Suprapubic skin (tissue), 4 donors: ENCODE results near the gene ARHGEF28.

ENCODE experiments used
- CTCF ChIP-seq, 2 donors: fragments of 200-600 bp in 1 of 2; fragments of 450-650 bp in 1 of 2; sonication (generic) in 1 of 2; IDR thresholded peaks; one replicate each; pipeline ENCODE4 v1.5.1; 2016 to 2019; ENCODE audit warnings: antibody characterized with exemption in 2 of 2, mild to moderate bottlenecking in 1 of 2, moderate library complexity in 1 of 2
- EP300 ChIP-seq: sonication (generic); formaldehyde crosslinking; IDR thresholded peaks from one replicate; pipeline ENCODE4 v1.6.1; 2017; ENCODE audit warnings: antibody characterized with exemption
- POLR2A ChIP-seq, 2 donors: fragments of 450-650 bp; IDR thresholded peaks; one replicate each; pipeline ENCODE4 v1.6.1; 2017; ENCODE audit warnings: antibody characterized with exemption in 2 of 2, mild to moderate bottlenecking in 2 of 2, moderate library complexity in 2 of 2
- POLR2AphosphoS5 ChIP-seq, 3 donors: sonication (generic); formaldehyde crosslinking; IDR thresholded peaks; one replicate each; pipeline ENCODE4 v1.6.1; 2017; ENCODE audit warnings: antibody characterized with exemption in 3 of 3

- TF ChIP-seq POLR2A (IDR thresholded peaks at IDR 0.05) (no peak), CTCF (IDR thresholded peaks at IDR 0.05) (no peak), EP300 (no peak), POLR2AphosphoS5 (IDR thresholded peaks at IDR 0.05) (no peak)
Measured at GRCh38 chr5:73666891-73667290, 40.9 kb downstream of the ARHGEF28 start.
